GM19240 (cell line): ENCODE measurements around the gene CHRNA9.
"Not testable (repeated sequence)": the region's sequence is repeated elsewhere in the genome, so short reads cannot be mapped to it uniquely, and the experiment has no call there.

Source experiments
- DNase-seq: peaks from one replicate; pipeline ENCODE4 v3.0.0; 2011; ENCODE audit warnings: low spot score; ENCODE audit not compliant: insufficient read length

The CHRNA9 gene

GRCh38 chr4:40378619-40379018, 43.5 kb downstream of the CHRNA9 start:
- DNase-seq: no peak

GRCh38 chr4:40379248-40379647, 44.1 kb downstream of the CHRNA9 start:
- no peak for DNase-seq

GRCh38 chr4:40380647-40381046, 45.5 kb downstream of the CHRNA9 start:
- DNase-seq: no peak

GRCh38 chr4:40388239-40388638, 53.1 kb downstream of the CHRNA9 start:
- DNase-seq: no peak

- no peak for DNase-seq
These were observed 54.9 kb downstream of the CHRNA9 start for GRCh38 chr4:40389986-40390385.

GRCh38 chr4:40392241-40392640, 57.1 kb downstream of the CHRNA9 start:
- not testable (repeated sequence) for DNase-seq

- DNase-seq: no peak
These were observed 59.1 kb downstream of the CHRNA9 start for GRCh38 chr4:40394236-40394635.

GRCh38 chr4:40395166-40395900, 60.2 kb downstream of the CHRNA9 start:
- DNase-seq: no peak

- DNase-seq: no peak
These were observed 61.0 kb downstream of the CHRNA9 start for GRCh38 chr4:40395908-40396793.

GRCh38 chr4:40399578-40399977, 64.4 kb downstream of the CHRNA9 start:
- DNase-seq: no peak

- no peak for DNase-seq
These were observed 66.0 kb downstream of the CHRNA9 start for GRCh38 chr4:40401096-40401495.

- no peak for DNase-seq
These were observed 66.5 kb downstream of the CHRNA9 start for GRCh38 chr4:40401631-40402030.

GRCh38 chr4:40402556-40402955, 67.4 kb downstream of the CHRNA9 start:
- DNase-seq: no peak

GRCh38 chr4:40403081-40403480, 67.9 kb downstream of the CHRNA9 start:
- DNase-seq: no peak
